A673 (cell line): ENCODE measurements around the gene CRB2. TPM values are rescaled to one million over a fixed set of nuclear protein-coding genes. Genes with fewer than 3 reads are reported as not detected.

Experiments
- BruUV-seq: library from RNA; stranded (reverse); fragments of 400-500 nt; replicated peaks from 2 replicates; lab custom pipeline; 2021; lab: Mats Ljungman, UMichigan
- CTCF ChIA-PET: fragments of 300-600 bp; sonication (Branson Sonifier 250); formaldehyde crosslinking; loops from one replicate; lab custom pipeline; 2022; ENCODE audit warnings: antibody characterized with exemption; lab: Charles Lee
- POLR2A ChIA-PET: fragments of 300-600 bp; sonication (Branson Sonifier 250); formaldehyde crosslinking; loops from one replicate; lab custom pipeline; 2022; ENCODE audit warnings: antibody characterized with exemption; ENCODE audit not compliant: low non-redundant PET; lab: Charles Lee
- DNase-seq: peaks from one replicate; pipeline ENCODE4 v3.0.0-alpha.2; 2015; ENCODE audit warnings: low spot score
- H3K27ac ChIP-seq: fragments of 200-600 bp; sonication (generic); 2 replicates; pipeline ENCODE4 v1.5.1; 2016; ENCODE audit warnings: mixed run types, low read depth, mild to moderate bottlenecking, mixed read lengths, antibody characterized with exemption, low read length; ENCODE audit not compliant: poor library complexity, severe bottlenecking
- H3K27me3 ChIP-seq: fragments of 200-600 bp; sonication (generic); replicated peaks from 2 replicates; pipeline ENCODE4 v1.6.1; 2017; ENCODE audit warnings: mixed run types, low read depth, mild to moderate bottlenecking, mixed read lengths, antibody characterized with exemption, low read length; ENCODE audit not compliant: insufficient read depth, poor library complexity
- H3K36me3 ChIP-seq: fragments of 200-600 bp; sonication (generic); 2 replicates; pipeline ENCODE4 v1.6.1; 2016; ENCODE audit warnings: mixed run types, mild to moderate bottlenecking, mixed read lengths, antibody characterized with exemption, low read length; ENCODE audit not compliant: insufficient read depth, poor library complexity, severe bottlenecking
- H3K4me1 ChIP-seq: fragments of 200-600 bp; sonication (generic); 2 replicates; pipeline ENCODE4 v1.6.1; 2017; ENCODE audit warnings: mixed run types, mild to moderate bottlenecking, mixed read lengths, antibody characterized with exemption, low read length; ENCODE audit not compliant: insufficient read depth, poor library complexity, severe bottlenecking
- H3K4me3 ChIP-seq: fragments of 200-600 bp; sonication (generic); 2 replicates; pipeline ENCODE4 v1.5.1; 2016; ENCODE audit warnings: low read depth, mixed run types, mild to moderate bottlenecking, mixed read lengths, low read length; ENCODE audit not compliant: poor library complexity, severe bottlenecking
- H3K9me3 ChIP-seq: fragments of 200-600 bp; sonication (generic); 2 replicates; pipeline ENCODE4 v1.6.1; 2016; ENCODE audit warnings: mixed run types, low read depth, mild to moderate bottlenecking, mixed read lengths, antibody characterized with exemption, low read length; ENCODE audit not compliant: poor library complexity, severe bottlenecking
- EZH2 ChIP-seq: fragments of 200-600 bp; sonication (generic); IDR thresholded peaks from 2 replicates; pipeline ENCODE4 v1.6.1; 2017; ENCODE audit warnings: borderline replicate concordance, low read depth, mild to moderate bottlenecking, mixed read lengths, antibody characterized with exemption, low read length; ENCODE audit not compliant: poor library complexity, severe bottlenecking
- intact Hi-C: fragments of 100-400 bp; cut with micrococcal nuclease; formaldehyde crosslinking; loops from one replicate; pipeline ENCODE4 v1.10.0; 2022; ENCODE audit not compliant: unreplicated experiment
- total RNA-seq: library from RNA; stranded (reverse); gene quantifications from 2 replicates; pipeline ENCODE4 v1.2.3, GENCODE V29; 2021
- TF ChIP-seq, protein P1 (sequence below): fragments of 300-800, 200-600 bp; sonication (generic); conservative IDR thresholded peaks from 2 replicates; pipeline ENCODE4 v1.5.1; 2017; ENCODE audit warnings: low read depth, mild to moderate bottlenecking, antibody characterized with exemption, low read length, moderate library complexity, mixed read lengths

CRB2 gene
- total RNA-seq, 1 experiment from 2014 or later, result 0.47 TPM

DNA sequence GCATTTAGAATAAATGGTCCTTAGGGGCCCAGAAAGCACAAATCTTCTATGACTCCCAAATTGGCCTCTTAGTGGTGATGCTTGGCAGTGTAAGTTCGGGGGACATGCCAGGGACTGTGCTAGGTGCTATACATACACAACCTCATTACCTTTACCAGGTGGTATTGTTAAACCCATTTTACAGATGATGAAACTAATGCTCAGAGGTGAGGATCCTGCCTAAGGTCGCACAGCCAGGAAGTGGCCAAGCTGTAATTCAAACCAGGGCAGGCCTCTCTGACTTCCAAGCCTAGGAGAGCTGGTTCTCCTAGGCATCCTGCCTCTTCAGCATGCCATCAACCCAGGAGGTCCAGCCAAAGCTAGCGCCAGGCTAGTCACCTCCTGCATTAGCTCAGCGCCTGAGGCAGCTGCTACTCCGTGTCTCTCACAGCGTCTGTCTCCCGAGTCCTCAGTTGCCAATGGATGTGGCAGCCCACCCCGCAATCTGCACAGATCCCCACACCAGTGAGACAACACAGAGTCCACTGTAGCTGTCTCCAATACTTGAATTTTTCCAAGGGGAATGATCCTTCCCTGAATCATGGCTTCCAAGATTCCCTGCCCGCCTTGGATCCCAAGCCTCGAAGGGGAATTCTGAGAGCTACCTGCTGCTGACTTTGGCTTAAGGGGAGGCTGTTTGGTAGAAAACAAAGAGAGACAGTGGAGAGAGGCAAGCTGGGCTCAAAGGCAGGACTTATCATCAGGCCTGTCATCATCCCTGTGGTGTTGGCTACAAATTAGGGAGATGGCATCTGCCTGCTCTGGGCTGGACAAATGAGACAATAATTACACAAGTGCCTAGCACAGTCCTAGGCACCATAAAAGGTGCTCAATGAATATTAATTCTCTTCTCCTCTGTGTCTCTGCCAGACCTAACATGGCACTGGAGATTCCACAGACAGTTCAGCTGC lies 52.6 kb downstream of the CRB2 start:
- intact Hi-C loops, result loop anchor here (10.0 kb wide), 1 partner anchor 916 kb away; no protein-coding TSS in a partner anchor
- CTCF ChIA-PET, result no interaction called here

DNA sequence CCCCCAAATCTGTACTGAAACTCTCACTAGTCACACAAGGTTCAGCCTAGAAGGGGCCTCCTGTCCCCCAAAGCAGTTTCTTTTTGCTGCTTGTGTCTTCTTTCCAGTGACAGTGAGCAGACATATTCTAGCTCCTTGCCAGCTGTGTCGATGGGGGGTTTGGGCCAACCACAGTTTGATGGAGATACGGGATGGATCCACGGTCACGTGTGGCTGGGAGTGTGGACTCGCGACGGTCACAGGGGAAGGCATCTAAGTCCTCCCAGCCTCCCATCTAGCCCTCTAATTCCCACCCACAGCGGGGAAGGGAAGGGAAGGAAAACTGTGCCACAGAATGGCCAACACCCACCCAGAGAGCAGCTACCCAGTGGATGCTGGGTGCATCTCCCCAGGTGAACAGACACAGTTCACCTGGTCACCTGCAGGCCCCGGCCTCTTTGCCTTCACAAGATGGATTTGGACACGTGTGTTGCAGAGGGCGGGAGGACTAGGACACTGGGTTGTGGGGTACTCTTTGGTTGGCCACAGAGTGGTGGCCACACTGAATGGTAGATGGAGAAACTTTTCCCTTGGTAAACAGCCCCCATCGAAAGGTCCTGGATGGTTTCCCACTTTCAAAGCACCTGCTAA lies 54.4 kb downstream of the CRB2 start:
- Histone ChIP-seq H3K36me3 (no peaks in the 10 kb centered on the region), H3K9me3 (no peaks in the 10 kb centered on the region), H3K27ac (no peak overlapping the region), H3K4me3 (no peak overlapping the region), H3K4me1 (peaks cover 19% of the 10 kb centered on the region), H3K27me3 (no peaks in the 10 kb centered on the region)
- ChIA-PET POLR2A (no interaction called here), CTCF (no interaction called here)
- no TSS peak for BruUV-seq
- TF ChIP-seq, protein P1, sequence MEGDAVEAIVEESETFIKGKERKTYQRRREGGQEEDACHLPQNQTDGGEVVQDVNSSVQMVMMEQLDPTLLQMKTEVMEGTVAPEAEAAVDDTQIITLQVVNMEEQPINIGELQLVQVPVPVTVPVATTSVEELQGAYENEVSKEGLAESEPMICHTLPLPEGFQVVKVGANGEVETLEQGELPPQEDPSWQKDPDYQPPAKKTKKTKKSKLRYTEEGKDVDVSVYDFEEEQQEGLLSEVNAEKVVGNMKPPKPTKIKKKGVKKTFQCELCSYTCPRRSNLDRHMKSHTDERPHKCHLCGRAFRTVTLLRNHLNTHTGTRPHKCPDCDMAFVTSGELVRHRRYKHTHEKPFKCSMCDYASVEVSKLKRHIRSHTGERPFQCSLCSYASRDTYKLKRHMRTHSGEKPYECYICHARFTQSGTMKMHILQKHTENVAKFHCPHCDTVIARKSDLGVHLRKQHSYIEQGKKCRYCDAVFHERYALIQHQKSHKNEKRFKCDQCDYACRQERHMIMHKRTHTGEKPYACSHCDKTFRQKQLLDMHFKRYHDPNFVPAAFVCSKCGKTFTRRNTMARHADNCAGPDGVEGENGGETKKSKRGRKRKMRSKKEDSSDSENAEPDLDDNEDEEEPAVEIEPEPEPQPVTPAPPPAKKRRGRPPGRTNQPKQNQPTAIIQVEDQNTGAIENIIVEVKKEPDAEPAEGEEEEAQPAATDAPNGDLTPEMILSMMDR, result no peak
- TF ChIP-seq EZH2, result no peak
- no peak for DNase-seq
- intact Hi-C loops, result no loop called here

More for the DNA sequence above, 52.6 kb downstream of the CRB2 start:
- no peaks in the 10 kb centered on the region for H3K9me3 ChIP-seq
- H3K4me3 ChIP-seq, result no peak overlapping the region
- H3K27ac ChIP-seq, result no peak overlapping the region
- no TSS peak for BruUV-seq
- no peak for DNase-seq
- H3K4me1 ChIP-seq, result peaks cover 19% of the 10 kb centered on the region
- no peaks in the 10 kb centered on the region for H3K36me3 ChIP-seq
- no peaks in the 10 kb centered on the region for H3K27me3 ChIP-seq
- POLR2A ChIA-PET, result no interaction called here
- no peak for TF ChIP-seq EZH2
- TF ChIP-seq, protein P1, result no peak

DNA sequence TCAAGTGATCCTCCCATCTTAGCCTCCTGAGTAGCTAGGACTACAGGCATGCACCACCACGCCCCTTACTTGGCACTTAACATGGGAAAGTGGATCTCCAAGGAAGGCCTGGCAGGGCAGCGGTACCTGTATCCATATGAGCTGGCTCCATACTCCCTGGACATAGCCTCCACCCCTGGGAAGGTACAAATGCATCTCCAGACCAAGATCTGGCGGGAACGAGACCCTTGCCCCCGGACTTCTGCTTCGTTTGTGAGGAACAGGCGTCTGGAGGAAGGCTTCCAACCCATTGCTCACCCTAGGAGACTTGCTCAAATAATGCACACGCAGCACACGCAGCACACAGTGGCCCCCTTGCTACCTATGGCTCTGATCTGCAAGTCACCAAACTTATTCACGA lies 55.2 kb downstream of the CRB2 start:
- Histone ChIP-seq H3K4me3 (no peak overlapping the region), H3K4me1 (peaks cover 16% of the 10 kb centered on the region), H3K27me3 (no peaks in the 10 kb centered on the region), H3K36me3 (no peaks in the 10 kb centered on the region), H3K27ac (no peak overlapping the region), H3K9me3 (no peaks in the 10 kb centered on the region)
- POLR2A ChIA-PET, result no interaction called here
- intact Hi-C loops, result no loop called here
- no TSS peak for BruUV-seq
- TF ChIP-seq EZH2, result no peak
- TF ChIP-seq, protein P1, result no peak
- no peak for DNase-seq
- CTCF ChIA-PET, result interaction anchor here (0.6 kb wide), 1 partner anchor 25 kb away, joined by 4 read pairs; no protein-coding TSS in a partner anchor
